ENCODE measurements around the gene ASB5.

DNA sequence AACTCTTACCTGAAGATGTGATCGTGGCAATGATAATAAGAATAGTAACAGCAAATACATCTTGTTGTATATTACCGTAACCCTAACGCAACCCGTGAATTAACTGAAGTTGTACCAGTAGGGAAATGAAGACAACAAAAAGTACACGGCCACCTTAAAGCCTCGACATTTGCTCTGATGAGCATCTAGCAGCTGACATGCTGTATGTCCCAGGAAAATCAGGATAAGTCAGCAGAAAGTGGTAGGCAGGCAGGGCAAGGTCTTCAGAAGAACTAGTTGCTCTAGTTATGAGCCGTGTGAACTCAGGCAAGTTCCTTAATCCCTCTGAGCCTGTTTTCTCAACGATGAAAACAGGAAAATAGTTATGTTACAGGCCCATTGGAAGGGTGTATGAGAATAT is 7.7 kb upstream of the ASB5 start:
- TF ChIP-seq, protein P1, sequence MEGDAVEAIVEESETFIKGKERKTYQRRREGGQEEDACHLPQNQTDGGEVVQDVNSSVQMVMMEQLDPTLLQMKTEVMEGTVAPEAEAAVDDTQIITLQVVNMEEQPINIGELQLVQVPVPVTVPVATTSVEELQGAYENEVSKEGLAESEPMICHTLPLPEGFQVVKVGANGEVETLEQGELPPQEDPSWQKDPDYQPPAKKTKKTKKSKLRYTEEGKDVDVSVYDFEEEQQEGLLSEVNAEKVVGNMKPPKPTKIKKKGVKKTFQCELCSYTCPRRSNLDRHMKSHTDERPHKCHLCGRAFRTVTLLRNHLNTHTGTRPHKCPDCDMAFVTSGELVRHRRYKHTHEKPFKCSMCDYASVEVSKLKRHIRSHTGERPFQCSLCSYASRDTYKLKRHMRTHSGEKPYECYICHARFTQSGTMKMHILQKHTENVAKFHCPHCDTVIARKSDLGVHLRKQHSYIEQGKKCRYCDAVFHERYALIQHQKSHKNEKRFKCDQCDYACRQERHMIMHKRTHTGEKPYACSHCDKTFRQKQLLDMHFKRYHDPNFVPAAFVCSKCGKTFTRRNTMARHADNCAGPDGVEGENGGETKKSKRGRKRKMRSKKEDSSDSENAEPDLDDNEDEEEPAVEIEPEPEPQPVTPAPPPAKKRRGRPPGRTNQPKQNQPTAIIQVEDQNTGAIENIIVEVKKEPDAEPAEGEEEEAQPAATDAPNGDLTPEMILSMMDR (conservative IDR thresholded peaks at IDR 0.05): no peak
- TF ChIP-seq ZFX (IDR thresholded peaks at IDR 0.05): no peak

Measured in C4-2B (cell line).